ENCODE measurements around the gene WSCD1.

Gene WSCD1

DNA sequence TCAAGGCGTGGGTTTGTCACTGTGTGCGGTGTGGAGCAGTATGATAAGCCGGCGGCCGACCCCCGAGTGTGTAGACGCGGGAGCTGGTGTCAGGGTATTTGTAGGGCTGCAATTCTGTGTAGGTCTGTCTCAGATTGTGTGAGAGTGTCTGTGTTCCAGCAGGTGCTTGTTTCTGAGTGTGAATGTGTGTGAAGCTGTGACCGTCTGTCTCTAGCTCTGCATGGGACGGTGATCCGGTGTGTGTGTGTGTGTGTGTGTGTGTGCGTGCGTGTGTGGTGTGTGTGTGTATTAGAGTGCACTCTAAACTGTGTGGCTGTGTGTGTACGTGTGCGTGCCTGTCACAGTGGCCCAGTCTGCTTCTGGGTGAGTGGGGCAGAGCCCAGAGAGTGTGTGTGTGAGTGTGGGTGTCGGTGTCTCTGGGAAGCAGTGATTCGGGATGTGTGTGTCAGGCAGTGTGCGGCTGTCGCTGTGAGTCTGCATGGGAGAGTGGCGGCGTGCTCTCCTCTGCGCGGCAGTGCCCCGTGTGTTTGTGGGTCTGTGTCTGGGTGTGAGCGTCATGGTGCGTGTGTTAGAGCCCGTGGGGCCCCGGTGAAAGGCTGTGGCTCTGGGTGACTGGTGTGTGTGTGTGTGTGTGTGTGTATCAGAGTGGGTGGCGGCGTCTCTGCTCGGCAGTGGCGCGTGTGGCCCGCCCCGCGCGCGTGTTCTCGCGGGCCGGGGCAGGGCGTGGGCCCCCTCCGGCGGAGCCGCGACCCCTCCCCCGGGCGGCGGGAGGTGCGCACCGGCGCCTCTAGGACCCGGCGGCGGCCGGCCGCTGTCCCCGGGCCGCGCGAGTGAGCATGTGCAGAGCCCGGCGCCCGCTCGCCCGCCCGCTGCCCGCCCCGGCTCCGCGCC lies at the start of gene WSCD1:
WSCD1 (plus strand) TSS at position 841 of the 891 bp plus-strand sequence. CDS start 10,280 bp downstream, outside the sequence.
- DNase-seq (ENCODE audit: low read depth, low spot score): no peak

DNA sequence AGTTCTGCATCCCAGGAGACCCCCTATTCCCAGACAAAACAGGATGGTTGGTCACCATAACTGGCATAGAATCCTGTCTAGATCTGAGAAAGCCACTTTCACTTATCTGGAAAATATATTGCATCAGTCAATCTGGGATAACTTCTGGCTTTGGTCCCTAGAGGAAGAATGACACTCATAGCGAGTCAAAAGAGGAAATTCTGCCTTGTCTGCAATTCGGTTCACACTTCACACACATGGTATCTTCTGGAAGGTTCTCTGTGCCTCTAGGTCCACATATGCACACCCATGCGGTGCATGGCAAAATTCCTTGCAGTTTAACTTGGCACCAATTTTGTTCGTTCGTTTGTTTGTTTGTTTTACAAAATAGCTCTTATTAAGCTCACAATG lies 49.2 kb upstream of the WSCD1 start:
- no peak for DNase-seq (ENCODE audit: low read depth, low spot score)

DNA sequence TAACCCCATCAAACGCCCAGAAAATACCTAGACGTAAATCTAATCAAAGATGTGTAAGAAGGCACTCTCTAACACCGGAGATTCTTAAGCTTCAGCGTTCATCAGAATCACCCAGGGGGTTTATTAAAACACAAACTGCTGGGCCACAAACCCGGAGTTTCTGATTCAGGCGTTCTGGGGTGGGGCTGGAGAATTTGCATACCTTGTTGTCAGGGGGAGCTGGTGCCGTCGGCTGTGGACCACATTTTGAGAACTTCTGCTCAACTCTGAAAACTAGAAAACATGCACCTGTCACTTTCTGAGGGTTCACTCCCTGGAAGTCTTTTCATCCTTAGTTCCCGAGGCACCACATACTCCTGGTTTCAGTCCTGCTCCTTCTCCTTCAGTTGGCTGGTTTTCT lies 48.6 kb upstream of the WSCD1 start:
- no peak for DNase-seq (ENCODE audit: low read depth, low spot score)

DNA sequence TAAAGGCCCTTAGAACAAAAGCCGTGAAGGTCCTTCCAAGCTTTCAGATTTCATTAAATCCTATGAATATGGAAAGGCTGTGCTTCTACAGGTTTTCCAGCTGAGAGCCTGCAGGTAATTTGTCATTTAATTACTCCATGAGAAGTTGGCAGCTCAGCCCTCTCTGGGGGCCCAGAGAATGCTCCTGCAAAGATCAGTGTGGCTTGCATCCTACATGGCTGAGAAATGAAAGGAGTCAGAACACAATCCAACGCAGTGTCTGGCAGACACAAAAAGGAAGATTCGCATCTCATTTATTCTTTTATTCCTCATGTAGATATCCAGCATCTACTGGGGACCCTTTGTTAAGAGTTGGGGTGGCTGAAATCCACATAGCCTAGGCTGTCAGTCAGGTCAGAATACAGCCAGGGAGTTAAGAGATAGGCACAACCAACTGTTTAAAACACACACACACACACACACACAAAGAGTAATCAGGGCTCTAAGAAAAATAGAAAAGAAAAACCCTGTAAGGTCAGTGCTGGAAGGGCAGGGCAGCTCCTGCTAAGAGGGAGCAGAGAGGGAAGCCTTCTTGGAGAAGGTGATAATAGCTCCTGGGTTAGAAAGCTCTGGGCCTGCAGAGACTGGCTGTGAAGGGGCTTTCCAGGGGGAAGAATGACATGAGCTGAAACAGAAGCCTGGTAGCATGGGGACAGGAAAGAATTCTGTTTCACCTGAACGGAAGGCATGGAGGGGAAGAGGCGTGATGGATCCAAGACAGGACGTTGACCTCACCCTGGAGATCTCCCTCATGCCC lies 46.9 kb upstream of the WSCD1 start:
- no peak for DNase-seq (ENCODE audit: low read depth, low spot score)

DNA sequence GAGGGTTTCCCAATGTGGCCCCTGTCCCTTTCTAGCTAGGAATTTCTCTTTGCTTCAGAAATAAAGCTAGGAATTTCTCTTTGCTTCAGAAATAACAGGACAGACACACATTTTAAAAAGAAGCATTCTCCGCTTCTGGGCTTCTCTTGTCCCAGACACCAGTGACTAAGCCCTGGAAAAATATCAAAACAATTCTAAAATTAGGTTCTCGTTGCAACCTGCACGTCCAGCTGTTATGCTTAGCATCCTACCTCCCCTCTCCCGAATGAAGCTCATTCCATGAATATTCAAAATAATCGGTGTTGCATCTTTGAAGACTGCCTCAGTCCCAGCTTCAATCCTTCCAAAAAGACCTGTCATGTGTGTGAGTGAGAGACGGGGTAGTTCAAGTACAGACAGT lies 45.6 kb upstream of the WSCD1 start:
- DNase-seq (ENCODE audit: low read depth, low spot score): no peak

DNA sequence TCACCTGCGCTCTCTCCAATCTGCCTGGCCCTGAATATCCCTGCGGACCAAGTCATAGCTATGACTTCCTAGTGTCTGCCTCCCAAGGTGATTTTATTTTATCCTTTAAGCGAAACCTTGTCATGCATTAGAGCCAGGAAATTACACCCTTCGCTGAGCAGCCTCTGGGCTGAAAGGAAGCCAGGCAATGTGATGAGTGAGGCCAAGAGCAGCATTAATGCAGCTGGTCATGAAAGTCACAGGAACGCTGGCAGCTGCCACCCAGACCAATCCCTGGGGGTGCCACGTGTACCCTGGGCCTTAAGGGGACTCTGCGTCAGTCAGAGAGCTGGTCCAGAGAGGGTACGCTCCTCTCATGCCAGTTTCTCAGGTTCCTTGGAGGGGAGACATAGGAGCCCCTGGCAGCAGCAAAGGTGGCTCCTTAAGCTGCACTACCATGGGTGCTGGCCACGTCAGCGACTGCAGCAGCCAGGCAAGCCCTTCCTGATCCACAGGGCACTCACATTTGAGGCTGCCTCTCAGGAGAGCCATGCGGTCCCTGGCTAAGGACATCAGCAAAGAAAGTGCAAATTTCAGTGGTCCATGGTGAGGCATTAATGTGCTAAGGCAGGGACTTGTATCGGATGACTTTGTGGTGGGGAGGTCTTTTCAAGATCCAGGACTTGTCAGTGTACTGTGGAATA lies 42.7 kb upstream of the WSCD1 start:
- no peak for DNase-seq (ENCODE audit: low read depth, low spot score)

DNA sequence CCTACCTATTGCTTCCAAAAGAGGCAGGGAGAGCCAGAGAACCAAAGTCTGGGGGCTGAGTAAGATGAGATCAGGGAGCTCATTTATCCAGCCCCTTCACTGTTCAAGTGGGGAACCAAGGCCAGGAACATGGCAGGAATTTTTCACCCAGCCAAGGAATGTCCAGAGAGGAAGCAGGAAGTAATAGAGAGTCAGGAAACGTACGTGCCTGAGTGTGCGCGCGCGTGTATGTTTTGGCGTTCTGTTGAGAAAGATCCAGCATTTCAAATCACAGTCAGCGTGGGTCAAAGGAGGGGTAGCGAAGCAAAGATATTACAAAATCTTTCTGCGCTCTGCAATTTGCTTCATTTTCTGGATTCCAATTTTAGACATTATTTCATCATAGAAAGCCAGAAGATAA lies 41.9 kb upstream of the WSCD1 start:
- no peak for DNase-seq (ENCODE audit: low read depth, low spot score)

DNA sequence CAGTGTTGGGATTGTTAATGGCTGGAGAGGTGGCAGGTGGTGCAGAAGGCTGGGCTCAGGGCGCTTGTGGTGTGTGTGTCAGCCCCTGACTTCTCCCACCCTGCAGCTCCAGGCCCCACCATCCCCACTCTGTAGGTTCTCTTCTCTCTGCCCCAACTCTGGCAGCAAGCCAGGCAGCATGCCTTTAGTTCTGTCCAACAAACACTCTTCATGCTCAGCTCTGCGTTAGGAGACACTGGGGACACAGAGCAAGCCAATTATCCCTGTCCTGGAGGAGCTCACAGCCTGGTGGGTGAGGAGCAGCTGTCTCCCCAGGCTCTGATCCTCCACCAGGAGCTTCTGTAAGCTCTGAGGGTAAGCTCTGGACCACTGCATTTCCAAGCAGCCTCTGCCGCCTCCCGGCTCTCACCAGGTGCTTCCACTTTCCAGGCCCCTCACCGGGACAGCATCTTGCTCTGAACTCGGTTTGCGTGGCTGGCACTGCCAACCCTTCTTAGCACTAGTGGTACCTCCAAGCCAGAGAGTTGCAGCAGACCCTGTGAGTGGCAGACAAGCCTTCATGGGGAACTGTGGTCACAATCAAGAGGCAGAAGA lies 34.3 kb upstream of the WSCD1 start:
- DNase-seq (ENCODE audit: low read depth, low spot score): no peak

DNA sequence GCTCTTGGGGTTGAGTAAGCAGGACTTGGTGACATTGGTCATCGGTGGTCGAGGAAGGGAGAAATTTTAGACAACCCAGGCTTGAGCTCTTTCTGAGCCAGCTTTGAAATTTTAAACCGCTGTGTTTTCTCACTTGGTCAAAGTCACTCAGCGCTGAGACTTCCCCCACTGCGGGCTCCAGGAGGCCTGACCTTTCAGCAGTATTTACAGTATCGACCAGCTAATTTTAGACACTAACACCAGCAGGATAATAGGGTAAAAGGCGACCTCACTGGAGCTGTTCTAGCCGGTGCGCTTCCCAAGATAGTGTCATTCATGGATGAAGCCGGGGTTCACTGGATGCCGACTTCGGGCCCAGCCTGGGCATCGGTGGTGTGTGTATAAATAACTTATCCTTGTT lies 29.7 kb upstream of the WSCD1 start:
- no peak for DNase-seq (ENCODE audit: low read depth, low spot score)

DNA sequence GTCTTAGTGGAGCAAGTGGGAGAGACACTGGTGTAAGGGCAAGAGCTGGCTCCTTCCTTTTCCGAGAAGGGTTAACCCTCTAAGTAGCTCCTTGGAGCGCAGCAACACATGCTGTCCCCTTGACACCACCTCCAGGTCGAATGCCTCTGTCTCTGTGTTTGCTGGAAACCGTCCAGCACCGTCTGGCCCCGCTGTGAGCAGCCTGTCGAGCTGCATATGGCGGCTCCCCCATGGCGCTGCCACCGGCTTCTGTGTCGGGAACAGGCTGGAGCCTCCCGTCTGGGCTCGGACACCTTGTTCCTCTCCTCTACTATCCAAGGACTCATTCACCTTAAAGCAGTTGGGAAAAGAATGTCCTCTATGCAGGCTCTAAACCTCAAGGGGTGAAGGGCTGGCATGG lies 28.9 kb upstream of the WSCD1 start:
- DNase-seq (ENCODE audit: low read depth, low spot score): no peak

DNA sequence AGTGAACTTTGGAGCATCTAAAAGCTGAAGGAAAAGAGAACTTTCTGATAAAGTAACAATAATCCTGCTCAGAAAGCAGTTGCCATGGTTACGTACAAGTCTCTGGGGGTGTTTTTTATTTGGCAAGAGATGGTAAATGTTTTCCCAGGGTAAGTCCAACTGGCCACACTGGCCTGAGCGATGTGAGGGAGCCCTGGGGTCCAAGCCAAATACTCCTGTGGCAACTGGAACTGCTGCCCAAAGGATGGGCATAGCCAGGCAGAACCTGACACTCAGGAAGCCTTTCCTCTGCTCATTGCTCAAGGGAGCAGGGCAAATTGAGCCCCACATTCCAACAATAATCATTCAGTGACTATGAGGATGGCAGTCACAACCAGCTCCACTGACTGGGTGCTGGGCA lies 26.8 kb upstream of the WSCD1 start:
- DNase-seq (ENCODE audit: low read depth, low spot score): no peak

DNA sequence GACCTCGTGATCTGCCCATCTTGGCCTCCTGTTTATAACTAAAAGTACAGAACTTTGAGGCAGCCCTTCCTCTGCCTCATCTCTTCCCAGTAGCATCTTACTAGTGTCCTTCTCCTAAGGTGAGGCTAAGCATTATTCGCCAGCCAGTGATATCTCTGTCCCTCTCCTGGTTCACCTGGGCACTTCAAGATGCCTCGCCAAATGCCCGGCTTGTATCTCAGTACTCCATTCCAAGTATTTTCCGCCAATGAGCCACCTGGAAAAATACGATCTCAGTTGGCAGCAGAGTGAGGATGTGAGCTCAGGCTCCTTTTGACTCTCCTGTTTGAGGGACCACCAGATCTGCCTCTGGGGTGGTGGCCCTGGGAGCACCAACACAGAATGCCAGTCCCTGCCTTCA lies 25.9 kb upstream of the WSCD1 start:
- no peak for DNase-seq (ENCODE audit: low read depth, low spot score)

DNA sequence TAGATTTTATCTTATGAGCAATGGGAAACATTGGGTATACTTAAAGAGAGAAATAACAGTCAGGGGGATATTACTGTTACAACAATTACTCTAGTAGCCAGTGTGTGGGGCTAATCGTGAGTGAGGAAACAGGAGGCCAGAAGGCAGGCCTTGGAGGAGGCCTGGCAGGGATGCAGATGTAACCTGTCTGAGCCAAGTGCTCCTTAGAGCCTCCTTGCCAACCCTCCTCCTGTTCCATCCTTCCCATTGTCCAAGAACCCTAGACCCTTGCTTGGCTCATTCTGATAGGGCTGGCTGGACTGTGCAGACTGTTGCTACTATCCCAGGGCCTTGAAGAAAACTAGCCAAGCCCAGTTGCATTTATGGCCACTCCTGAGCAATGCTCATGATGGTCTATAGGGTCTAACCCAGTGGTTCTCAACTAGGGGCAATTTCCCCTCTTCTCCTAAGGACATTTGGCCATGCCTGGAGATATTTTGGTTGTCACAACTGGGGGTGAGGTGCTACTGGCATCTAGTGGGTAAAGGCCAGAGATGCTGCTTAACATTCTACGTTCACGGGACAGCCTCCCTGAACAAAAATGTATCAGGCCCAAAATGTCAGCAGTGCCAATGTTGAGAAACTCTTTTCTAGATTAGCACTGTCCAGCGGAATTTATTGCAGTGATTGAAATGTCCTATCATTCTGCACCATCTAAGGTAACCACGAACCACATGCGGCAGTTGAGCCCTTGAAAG lies 24.4 kb upstream of the WSCD1 start:
- no peak for DNase-seq (ENCODE audit: low read depth, low spot score)

DNA sequence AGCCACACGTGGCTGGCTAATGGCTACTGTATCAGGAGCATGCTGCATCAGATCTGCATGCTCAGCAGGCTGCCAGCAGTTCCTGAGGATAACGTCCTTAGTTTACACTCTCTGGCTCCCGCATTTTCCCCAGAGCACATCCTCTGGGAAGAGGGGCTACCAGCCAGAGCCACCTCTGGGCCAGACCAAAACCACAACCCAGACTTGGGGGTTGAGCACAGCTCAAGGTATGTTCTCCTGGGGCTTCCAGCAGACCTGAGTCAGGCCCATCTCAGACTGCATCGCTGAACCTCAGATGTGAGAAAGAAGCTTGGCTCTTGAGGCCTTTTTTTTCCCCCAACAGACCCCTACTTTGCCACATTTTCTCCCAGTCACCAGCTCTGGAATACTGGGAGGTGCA lies 23.7 kb upstream of the WSCD1 start:
- no peak for DNase-seq (ENCODE audit: low read depth, low spot score)

DNA sequence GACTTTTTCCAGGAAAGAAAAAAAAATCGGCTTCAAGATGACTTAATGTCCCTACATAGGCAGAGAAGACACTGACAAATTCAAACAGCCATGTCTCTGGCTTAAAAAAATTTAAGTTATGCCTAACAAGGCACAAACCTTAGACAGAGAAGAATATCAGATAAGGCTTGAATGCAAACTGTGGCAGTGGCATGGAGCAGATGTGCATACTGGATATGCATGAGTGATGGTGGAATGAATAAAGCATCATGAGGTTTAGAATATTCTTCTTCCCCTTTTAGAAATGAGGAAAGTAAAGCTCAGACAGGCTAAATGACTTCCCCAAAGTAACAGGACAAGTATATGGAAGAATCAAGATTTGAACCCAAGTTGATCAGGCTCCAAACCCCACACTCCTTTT lies 23.2 kb upstream of the WSCD1 start:
- no peak for DNase-seq (ENCODE audit: low read depth, low spot score)

DNA sequence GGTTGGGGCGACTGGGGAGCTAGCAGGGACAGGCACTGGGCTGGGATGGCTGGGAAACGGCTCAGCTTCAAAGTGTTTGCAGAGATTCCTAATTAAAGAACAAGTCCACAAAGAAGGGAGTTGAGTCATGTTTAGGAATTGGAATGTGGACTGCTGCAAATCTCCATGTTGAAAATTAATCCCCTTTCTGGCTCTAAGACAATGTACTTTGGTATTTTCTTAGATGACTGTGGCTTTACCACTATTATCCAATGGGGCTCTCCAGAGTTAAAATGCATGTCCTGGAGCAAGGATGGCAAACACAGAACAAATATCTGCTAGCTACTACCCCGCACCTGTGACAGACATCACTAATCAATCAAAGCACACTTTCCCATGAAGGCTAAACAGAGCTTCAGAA lies 22.2 kb upstream of the WSCD1 start:
- DNase-seq (ENCODE audit: low read depth, low spot score): no peak

DNA sequence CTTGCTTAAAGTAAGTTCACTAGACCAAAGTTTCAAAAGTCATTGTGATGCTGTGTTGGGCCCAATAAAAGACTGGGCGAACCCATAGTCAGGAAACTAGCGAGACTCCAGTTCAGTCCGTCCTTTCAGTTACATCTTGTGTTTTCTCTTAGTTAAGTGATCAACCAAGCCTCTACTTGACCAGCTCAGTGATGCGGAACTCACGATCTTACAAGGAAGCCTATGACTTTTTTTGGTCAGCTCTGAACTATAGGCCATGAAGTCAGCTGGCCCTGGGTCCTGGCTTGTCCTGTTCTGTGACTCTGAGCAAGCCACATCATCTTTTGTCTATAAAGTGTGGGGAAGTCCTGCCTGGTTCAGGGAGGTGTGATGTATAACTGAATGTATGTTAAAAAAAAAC lies 21.7 kb upstream of the WSCD1 start:
- DNase-seq (ENCODE audit: low read depth, low spot score): no peak

DNA sequence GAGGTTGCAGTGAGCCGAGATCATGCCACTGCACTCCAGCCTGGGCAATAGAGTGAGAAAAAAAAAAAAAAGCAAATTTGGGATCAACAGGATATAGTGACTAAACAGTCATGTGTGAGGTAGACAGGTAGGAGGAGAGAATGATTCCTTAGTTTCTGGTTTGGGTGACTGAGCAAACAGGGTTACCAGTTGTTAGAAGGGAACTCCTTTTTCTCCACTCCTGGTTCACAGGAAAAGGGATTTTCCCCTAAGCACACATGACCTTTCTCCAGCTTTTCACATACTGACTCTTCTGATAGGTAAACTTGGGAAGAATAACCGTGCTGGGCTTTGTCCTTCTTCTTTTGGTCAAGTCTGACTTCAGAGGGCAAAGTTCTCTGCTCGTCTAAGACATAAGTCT lies 17.3 kb upstream of the WSCD1 start:
- DNase-seq (ENCODE audit: low read depth, low spot score): no peak

DNA sequence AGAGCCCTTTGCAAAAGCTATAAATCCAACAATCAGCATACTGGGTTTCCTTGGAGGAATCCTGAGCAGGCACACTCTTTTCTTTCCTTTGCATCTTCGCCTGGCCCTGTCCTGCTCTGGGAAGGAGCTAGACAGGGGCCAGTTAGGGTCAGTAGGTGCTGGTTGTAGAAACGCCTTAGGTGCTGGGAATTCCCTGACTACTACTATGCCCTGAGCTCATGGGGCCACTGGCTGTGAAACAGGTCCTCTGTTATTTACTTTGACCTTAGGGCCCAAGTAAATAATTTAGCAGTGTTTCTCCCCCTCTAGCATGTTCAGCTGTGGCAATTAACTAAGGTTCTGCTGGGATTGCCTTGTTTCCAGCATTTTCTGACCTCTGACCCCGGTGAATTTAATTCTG lies 15.8 kb upstream of the WSCD1 start:
- peak; percentile 57 for DNase-seq (ENCODE audit: low read depth, low spot score)

DNA sequence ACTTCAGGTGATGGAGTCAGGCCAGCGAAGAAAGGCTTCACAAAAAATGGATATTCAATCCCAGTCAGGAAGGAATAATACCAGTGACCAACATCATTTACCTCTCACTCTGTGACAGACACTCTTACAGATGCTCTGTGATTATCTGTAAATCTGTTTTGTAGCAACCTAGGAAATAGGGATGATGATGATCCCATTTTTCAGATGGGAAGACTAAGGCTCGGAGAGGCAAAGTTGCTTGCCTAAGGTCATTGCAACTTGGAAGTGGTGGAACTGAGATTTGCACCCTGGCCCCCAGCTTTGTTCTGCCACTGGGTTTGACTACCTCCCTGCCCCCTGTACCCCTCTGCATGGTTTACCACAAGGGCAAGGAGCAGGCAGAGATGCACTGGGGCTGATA lies 14.1 kb upstream of the WSCD1 start:
- no peak for DNase-seq (ENCODE audit: low read depth, low spot score)

DNA sequence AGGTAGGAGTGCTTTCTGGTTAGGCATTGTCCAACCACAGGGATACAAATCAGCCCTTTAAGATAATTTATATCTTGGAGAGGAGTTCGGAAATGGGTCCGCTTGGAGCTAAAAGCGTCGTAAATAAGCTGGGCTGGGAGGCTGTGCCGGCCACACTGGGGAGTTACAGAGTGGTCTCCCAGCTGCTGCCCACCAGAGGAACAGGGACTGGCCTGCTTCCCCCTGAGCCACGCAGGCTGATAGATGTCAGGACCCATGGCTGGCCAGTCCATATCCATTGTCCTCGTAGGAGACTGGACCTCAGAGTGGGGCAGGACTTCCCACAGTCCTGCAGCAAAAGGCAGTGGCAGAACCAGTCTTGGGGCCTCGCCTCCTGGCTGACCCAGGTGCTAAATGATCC lies 12.6 kb upstream of the WSCD1 start:
- no peak for DNase-seq (ENCODE audit: low read depth, low spot score)
